ENCODE data around the gene ANGPT4. TPM values are rescaled to one million over a fixed set of nuclear protein-coding genes. Genes with fewer than 3 reads are reported as not detected.

ANGPT4 gene
- polyA plus RNA-seq, 1 of the 3 experiments (the other 2 are of a cell fraction): not detected

- Histone ChIP-seq H2AFZ (ENCODE audit: low read depth) (no peak overlapping the region), H3K9me2 (no peaks in the 10 kb centered on the region), H3K9ac (no peak overlapping the region), H3K9me3 (no peaks in the 10 kb centered on the region), H3K36me3 (replicated peaks in 1 of 2; ENCODE audit: control insufficient read depth in 1 of 2, insufficient read depth in 2 of 2, low read length in 1 of 2) (no peaks in the 10 kb centered on the region), H3F3A (replicated peaks; ENCODE audit: insufficient read depth) (no peaks in the 10 kb centered on the region), H3K4me3 (ENCODE audit: low read depth in 2 of 2, low read length in 1 of 2) (no peak overlapping the region), H3K27ac (ENCODE audit: low read depth in 2 of 2, low read length in 1 of 2) (no peak overlapping the region), H3K4me1 (ENCODE audit: control insufficient read depth in 1 of 2, insufficient read depth in 2 of 2, low read depth in 1 of 2, low read length in 1 of 2) (no peaks in the 10 kb centered on the region; a peak in 1 of 4 replicates), H3K27me3 (ENCODE audit: insufficient read depth) (peaks cover 12% of the 10 kb centered on the region), H3K4me2 (no peak overlapping the region), H4K20me1 (ENCODE audit: insufficient read depth) (no peaks in the 10 kb centered on the region), H3K79me2 (ENCODE audit: insufficient read depth) (no peaks in the 10 kb centered on the region)
- DNase-seq: no peak
- CTCF ChIA-PET: interaction anchor here (0.6 to 9.3 kb wide), 4 partner anchors 145 to 250 kb away, joined by 3 to 267 read pairs (median 6); no protein-coding TSS in a partner anchor
- WGBS (ENCODE audit: low lambda C conversion rate): 34% methylated on average over 3 of the region's 3 CpGs
- POLR2A ChIA-PET: no interaction called here
- no peak for TF ChIP-seq ELF1 (IDR thresholded peaks at IDR 0.05)
- TF ChIP-seq YY1 (IDR thresholded peaks at IDR 0.05; ENCODE audit: low read depth): no peak
- no peak for TF ChIP-seq TEAD4 (IDR thresholded peaks at IDR 0.05; ENCODE audit: borderline replicate concordance, insufficient read depth)
- no peak for TF ChIP-seq FOXJ3 (CRISPR knock-in tag; IDR thresholded peaks at IDR 0.05)
- no peak for TF ChIP-seq CHD2 (IDR thresholded peaks at IDR 0.05; ENCODE audit: low read length, partially characterized antibody)
- TF ChIP-seq FOXM1 (IDR thresholded peaks at IDR 0.05; ENCODE audit: low read depth): no peak
- no peak for TF ChIP-seq CTCF (IDR thresholded peaks at IDR 0.05)
- no peak for TF ChIP-seq POLR2AphosphoS5 (IDR thresholded peaks at IDR 0.05; ENCODE audit: low read depth, low read length)
- TF ChIP-seq GATA2 (CRISPR knock-in tag; IDR thresholded peaks at IDR 0.05): no peak
- no peak for TF ChIP-seq SMC3 (IDR thresholded peaks at IDR 0.05; ENCODE audit: low read depth, low read length)
- no peak for TF ChIP-seq RAD21 (IDR thresholded peaks at IDR 0.05; ENCODE audit: low read length)
- TF ChIP-seq GABPA (IDR thresholded peaks at IDR 0.05; ENCODE audit: low read depth): no peak
These were observed 46.1 kb upstream of the ANGPT4 start for GRCh38 chr20:962223-962622.

GRCh38 chr20:961768-962167 lies 45.6 kb upstream of the ANGPT4 start:
- no peak for DNase-seq
- 37% methylated on average over 2 of the region's 2 CpGs for WGBS (ENCODE audit: low lambda C conversion rate)
- ChIA-PET CTCF (interaction anchor here (2.0 to 9.3 kb wide), 3 partner anchors 145 to 251 kb away, joined by 5 to 267 read pairs (median 6); no protein-coding TSS in a partner anchor), POLR2A (no interaction called here)
- Histone ChIP-seq H3K27me3 (ENCODE audit: insufficient read depth) (peaks cover 12% of the 10 kb centered on the region), H2AFZ (ENCODE audit: low read depth) (no peak overlapping the region), H3K36me3 (replicated peaks in 1 of 2; ENCODE audit: control insufficient read depth in 1 of 2, insufficient read depth in 2 of 2, low read length in 1 of 2) (no peaks in the 10 kb centered on the region), H3K9me3 (no peaks in the 10 kb centered on the region), H3K4me3 (ENCODE audit: low read depth in 2 of 2, low read length in 1 of 2) (no peak overlapping the region), H3K27ac (ENCODE audit: low read depth in 2 of 2, low read length in 1 of 2) (no peak overlapping the region), H3K9me2 (no peaks in the 10 kb centered on the region), H3K79me2 (ENCODE audit: insufficient read depth) (no peaks in the 10 kb centered on the region), H3F3A (replicated peaks; ENCODE audit: insufficient read depth) (no peaks in the 10 kb centered on the region), H3K4me1 (ENCODE audit: control insufficient read depth in 1 of 2, insufficient read depth in 2 of 2, low read depth in 1 of 2, low read length in 1 of 2) (no peaks in the 10 kb centered on the region; a peak in 1 of 4 replicates), H4K20me1 (ENCODE audit: insufficient read depth) (no peaks in the 10 kb centered on the region), H3K9ac (no peak overlapping the region), H3K4me2 (no peak overlapping the region)
- TF ChIP-seq RXRA (IDR thresholded peaks at IDR 0.05; ENCODE audit: borderline replicate concordance, low read depth) (no peak), USF2 (IDR thresholded peaks at IDR 0.05; ENCODE audit: borderline replicate concordance, low read depth, low read length) (no peak), MXI1 (IDR thresholded peaks at IDR 0.05; ENCODE audit: low read depth, low read length) (no peak), CTCF (IDR thresholded peaks at IDR 0.05) (no peak), RFX5 (IDR thresholded peaks at IDR 0.05; ENCODE audit: low read length) (no peak), SIN3A (IDR thresholded peaks at IDR 0.05; ENCODE audit: borderline replicate concordance, low read depth, low read length) (no peak), EP300 (IDR thresholded peaks at IDR 0.05; ENCODE audit: borderline replicate concordance in 1 of 2, low read depth in 1 of 2, low read length in 1 of 2) (no peak), MEF2A (IDR thresholded peaks at IDR 0.05; ENCODE audit: borderline replicate concordance, low read depth) (no peak), GATA2 (CRISPR knock-in tag; IDR thresholded peaks at IDR 0.05) (no peak), MAX (IDR thresholded peaks at IDR 0.05; ENCODE audit: low read depth) (no peak), RAD21 (IDR thresholded peaks at IDR 0.05; ENCODE audit: low read length) (no peak), TEAD4 (IDR thresholded peaks at IDR 0.05; ENCODE audit: borderline replicate concordance, insufficient read depth) (no peak), YY1 (IDR thresholded peaks at IDR 0.05; ENCODE audit: low read depth) (no peak), SMC3 (IDR thresholded peaks at IDR 0.05; ENCODE audit: low read depth, low read length) (no peak), ELF1 (IDR thresholded peaks at IDR 0.05) (no peak), TAF1 (IDR thresholded peaks at IDR 0.05; ENCODE audit: borderline replicate concordance, low read depth, low read length) (no peak), RCOR1 (IDR thresholded peaks at IDR 0.05; ENCODE audit: low read length) (no peak)
